GM18907 (cell line): ENCODE data around the gene TMEM132C.
A peak's percentile ranks its signal among the peaks of the same experiment; 100 is the strongest.
"Not testable (repeated sequence)": the region's sequence is repeated elsewhere in the genome, so short reads cannot be mapped to it uniquely, and the experiment has no call there.

Source experiments
- ATAC-seq: cut with Tn5 transposase; IDR thresholded peaks from one replicate; pipeline ENCODE4 v1.9.1; 2021; ENCODE audit warnings: mild to moderate bottlenecking, moderate library complexity; ENCODE audit not compliant: unreplicated experiment

TMEM132C gene

GRCh38 chr12:128463881-128464280 is 196.9 kb downstream of the TMEM132C start:
- no peak for ATAC-seq

GRCh38 chr12:128467882-128468281 is 200.9 kb downstream of the TMEM132C start:
- ATAC-seq, result no peak

GRCh38 chr12:128468926-128469325 is 202.0 kb downstream of the TMEM132C start:
- ATAC-seq, result no peak

DNA sequence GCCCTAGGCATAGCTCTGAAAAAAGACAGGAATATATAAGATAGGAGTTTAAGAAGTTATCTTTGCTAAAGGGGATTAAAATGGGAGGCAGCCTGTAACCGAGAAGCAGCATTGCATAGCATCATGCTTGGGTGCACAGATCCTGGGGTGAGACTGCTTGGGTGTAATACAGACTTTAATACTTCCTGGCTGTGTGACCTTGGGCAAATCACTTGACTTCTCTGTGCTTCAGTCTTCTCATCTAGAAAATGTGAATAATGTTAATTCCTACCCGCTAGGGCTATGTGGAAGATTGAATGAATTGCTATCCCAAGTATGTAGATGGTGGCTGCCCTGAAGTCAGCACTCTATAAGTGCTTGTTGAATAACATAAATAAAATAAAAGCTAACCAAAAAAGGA is 204.5 kb downstream of the TMEM132C start:
- ATAC-seq, result no peak

DNA sequence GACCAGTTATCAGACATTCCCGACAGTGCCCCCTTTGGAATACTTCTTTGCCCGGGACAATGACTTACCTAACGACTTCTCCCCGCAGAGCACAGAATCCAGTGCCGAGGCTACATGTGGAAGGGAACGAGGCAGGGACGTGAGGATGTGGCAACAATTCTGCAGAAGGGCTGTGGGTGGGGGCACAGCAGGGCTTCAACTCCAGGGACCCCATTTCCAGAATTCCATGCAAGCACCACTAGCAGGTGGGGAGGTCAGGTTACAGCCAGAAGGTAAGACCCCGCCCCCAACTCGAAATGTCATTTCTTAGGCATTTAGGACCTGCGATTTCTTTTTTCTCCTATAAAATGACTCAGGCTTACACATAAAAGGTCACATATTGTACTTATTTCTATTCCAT is 207.9 kb downstream of the TMEM132C start:
- ATAC-seq, result no peak

DNA sequence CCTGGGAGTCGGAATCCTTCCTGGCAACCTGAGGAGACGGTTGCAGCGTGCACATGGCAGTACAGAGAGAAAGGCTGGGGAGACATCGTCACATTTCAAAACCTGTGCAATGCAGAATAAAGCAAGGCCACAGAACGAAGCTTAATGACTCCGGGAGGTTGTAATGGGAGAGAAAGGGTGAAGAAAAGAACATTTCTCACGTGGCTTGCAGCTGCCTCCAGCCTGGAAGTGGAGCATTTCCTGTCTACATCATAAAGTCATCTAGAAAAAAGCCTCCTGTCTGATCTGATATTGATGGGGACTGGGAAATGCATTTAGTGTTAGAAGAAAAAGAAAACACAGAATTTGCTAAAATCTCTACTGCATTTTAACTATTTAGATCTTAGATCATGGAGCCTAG is 209.3 kb downstream of the TMEM132C start:
- ATAC-seq, result no peak

DNA sequence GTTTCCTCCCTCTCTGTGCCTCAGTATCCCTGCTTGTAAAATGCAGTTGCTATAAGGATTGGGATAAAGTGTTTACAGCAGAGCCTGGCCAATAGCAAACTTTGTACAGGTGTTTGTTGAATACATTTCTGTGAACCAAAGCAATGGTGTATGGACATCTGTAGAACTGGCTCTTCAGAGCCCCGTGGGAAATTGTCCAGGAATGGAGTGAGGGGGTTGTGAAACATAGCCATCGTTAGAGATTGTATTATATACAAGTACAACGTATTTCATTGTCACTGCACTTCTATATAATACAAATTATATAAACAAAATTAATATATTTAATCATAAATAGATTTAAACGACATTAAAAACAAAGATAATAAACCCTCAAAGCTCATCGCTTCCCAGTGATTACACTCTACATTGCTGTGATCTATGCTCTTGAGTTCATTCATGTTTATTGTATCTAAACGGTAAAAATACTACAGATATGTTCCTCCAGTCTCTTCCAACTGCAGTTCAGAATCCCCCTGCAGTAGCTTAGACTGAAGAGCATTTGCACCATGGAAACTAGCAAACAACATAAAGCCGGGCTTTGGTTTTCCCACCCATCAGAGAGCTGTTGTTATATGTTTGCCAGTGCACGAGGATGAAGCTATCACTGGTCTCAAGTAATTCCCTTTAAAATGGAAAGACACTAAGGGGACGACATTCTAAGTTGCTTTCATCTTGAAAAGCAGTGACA is 216.7 kb downstream of the TMEM132C start:
- no peak for ATAC-seq

DNA sequence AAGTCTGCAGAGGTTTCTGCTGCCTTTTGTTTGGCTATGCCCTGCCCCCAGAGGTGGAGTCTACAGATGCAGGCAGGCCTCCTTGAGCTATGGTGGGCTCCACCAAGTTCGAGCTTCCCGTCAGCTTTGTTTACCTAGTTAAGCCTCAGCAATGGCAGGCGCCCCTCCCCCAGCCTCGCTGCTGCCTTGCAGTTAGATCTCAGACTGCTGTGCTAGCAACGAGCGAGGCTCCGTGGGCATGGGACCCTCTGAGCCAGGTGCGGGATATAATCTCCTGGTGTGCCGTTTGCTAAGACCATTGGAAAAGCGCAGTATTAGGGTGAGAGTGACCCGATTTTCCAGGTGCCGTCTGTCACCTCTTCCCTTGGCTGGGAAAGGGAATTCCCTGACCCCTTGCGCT is 230.4 kb downstream of the TMEM132C start:
- ATAC-seq, result not testable (repeated sequence)

- ATAC-seq, result no peak
Observed at GRCh38 chr12:128507470-128507869, 240.5 kb downstream of the TMEM132C start.

DNA sequence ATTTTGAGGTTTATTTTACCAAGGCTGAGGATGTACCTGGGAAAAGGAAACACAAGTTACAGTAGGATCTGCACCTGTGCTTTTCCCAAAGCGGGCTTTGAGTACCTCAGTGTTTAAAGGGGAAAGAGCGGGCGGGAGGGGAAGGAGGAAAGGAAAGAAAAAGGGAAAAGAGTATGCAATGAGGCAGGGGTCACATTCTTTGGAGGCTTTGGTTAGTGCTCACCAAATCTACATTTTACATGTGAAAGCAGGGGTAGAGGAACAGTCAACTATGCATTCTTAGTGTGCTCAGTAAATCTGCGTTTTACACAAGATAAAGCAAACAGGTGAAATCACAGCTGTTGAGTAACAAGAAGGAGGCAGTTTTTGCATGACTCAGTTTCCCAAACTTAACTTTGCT is 242.2 kb downstream of the TMEM132C start:
- no peak for ATAC-seq

DNA sequence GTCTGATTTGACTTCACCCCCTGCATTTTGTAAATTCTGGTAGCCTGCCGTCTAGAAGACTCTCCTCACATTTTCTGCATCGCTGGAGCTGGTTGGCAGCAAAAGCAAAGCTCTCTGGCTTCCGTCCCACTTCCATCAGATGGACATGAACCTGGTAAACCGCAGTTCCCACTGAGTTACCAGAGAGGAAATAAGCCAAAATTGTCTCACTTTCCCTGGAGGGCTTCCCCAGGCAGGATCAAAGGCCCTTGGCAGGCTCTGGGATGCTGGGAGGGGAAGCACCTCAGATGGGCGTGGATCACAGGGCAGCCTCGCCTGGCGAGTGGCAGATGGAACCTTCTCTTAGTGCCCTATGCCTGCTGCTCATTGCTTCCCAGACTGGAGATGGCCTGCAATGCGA is 243.5 kb downstream of the TMEM132C start:
- no peak for ATAC-seq

GRCh38 chr12:128513331-128513730 is 246.4 kb downstream of the TMEM132C start:
- ATAC-seq, result no peak

DNA sequence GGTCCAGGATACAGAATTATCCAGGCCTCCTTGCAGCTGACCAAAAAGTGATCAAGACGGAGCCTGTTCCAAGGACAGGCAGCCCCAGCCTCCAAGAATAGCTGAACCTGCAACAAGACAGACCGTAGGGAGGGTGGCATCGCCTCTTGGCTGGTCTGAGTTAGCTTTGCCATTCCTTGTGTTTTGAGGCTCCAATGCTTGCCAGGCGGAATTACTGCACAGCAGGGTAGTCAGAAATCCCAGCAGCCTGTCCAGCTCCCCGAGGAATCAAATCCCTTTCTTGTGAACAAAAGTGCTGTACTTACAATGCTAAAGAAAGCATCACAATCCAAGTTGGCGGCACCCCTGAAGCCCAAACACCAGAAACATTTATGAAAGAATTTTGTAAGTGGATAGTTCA is 246.9 kb downstream of the TMEM132C start:
- ATAC-seq, result no peak

GRCh38 chr12:128518644-128519043 is 251.7 kb downstream of the TMEM132C start:
- ATAC-seq, result no peak

- no peak for ATAC-seq
Observed at GRCh38 chr12:128519426-128519825, 252.5 kb downstream of the TMEM132C start.

DNA sequence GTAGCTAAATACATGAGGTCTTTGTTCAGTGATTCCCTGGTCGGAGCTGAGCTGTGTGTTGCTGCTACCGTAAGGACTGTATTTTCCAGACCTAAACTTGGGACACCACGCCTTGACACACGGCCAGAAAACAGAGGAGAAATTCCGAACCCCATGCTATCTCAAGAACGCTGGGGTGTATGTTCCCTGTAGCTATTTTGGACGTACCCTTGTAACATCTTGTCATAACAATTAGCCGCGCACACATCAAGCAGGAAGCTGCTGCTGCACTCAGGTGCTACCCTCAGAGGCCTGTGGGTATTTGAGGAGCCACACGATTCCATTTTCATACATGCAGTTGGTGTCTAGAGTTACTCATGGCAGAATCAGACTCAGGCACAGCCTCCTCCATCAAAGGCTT is 255.0 kb downstream of the TMEM132C start:
- no peak for ATAC-seq

GRCh38 chr12:128524439-128524838 is 257.5 kb downstream of the TMEM132C start:
- no peak for ATAC-seq

- no peak for ATAC-seq
Observed at GRCh38 chr12:128531170-128531569, 264.2 kb downstream of the TMEM132C start.

DNA sequence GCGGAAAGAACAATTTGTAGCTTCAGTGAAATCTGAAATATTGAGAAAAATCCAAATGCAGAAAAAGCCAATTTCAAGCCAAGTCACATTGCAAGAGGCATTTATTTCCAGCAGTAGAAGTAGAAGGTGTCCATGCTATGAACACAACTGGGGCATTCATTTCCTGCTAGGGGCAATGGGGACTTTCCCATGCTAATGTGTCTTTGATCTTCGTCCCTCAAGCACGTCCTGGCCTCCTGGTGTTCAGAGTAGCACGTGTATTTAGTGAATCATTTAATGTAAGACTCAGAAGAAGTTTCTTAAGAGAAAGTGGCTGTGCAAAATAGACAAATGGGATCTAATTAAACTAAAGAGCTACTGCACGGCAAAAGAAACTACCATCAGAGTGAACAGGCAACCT is 267.9 kb downstream of the TMEM132C start:
- peak; percentile 91 for ATAC-seq

GRCh38 chr12:128536810-128537209 is 269.8 kb downstream of the TMEM132C start:
- no peak for ATAC-seq

GRCh38 chr12:128537668-128538067 is 270.7 kb downstream of the TMEM132C start:
- no peak for ATAC-seq

DNA sequence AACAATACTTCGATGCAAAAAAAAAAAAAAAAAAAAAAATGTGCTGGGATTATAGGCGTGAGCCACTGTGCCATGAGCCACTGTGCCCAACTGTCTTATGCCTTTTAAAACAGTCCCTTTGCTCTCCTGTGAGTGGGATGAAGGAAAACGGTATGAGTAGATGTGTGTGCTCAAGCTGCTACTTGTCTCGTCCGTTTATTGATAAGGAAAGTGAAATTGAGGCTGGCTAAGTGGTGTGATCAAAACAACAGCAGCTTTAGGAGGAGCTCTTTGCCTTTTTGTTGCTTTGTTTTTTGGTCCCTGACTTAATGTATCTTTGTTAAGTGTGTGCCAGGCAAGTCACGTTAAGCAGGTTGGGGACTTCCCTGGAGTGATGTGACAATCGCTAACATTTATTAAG is 275.9 kb downstream of the TMEM132C start:
- no peak for ATAC-seq

- ATAC-seq, result no peak
Observed at GRCh38 chr12:128543460-128543859, 276.5 kb downstream of the TMEM132C start.
